ENCODE data around the gene SAMD9. TPM values are rescaled to one million over a fixed set of nuclear protein-coding genes. Genes with fewer than 3 reads are reported as not detected.

SAMD9 gene
- total RNA-seq (42.4 TPM), polyA plus RNA-seq (10 to 100 TPM; 27.6 to 34.4 (median 29.0) TPM)

DNA sequence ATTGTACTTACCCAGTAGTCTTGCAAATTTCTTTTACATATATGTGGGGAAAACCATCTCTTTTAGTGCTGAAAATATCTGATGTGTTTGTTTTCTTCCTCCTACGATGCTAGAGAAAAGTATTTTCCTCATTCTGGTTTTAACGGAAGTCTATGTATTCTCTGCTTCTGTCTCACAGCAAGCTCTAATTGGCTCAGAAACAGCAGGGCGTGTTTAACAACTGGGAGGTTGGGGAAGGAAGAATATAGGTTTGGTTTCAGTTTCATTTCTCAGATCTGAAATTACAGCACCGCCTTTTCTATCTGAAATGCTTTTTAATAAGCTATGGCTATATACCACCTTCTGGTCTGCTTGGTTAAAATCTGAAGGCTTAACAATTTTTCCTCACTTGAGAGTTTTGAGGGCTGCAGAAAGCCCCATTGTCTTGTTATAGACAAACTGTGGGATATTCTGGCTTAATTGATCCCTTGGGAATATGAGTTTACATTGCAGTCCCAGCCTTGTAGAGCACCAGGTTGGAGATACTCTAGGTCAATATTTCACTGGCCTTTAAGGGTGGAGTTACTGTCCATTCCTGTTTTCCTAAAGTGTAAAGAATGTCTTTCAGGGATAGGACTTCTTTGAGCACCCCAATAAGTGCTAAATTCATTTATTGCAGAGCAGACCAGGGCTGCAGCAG, at the start of gene SAMD9:
Gene SAMD9 (minus strand): TSS at position 128 of the 679 bp plus-strand sequence. CDS start 11,882 bp downstream, outside the sequence.
- H3K4me1 ChIP-seq (ENCODE audit: control insufficient read depth, insufficient read depth, low read length, poor library complexity, severe bottlenecking), result peaks cover 39% of the 10 kb centered on the region
- peak; percentile 56 to 92 (median 81) for DNase-seq
- ATAC-seq (ENCODE audit: low read depth in 2 of 2), result peak; percentile 98
- H3K27me3 ChIP-seq (ENCODE audit: control insufficient read depth, insufficient read depth, low read length), result no peaks in the 10 kb centered on the region
- H3K27ac Mint-ChIP-seq, result peak within 1 kb of the TSS; percentile 89 to 98 (median 95)
- peaks cover 44% of the 10 kb centered on the region for H3K36me3 Mint-ChIP-seq
- H3K27me3 Mint-ChIP-seq, result no peaks in the 10 kb centered on the region
- H3K9me3 Mint-ChIP-seq, result peaks cover 0 to 25% (median 16%) of the 10 kb centered on the region in 7 donors
- H3K36me3 ChIP-seq (ENCODE audit: control insufficient read depth, insufficient read depth, low read length), result peaks cover 20% of the 10 kb centered on the region
- peak within 1 kb of the TSS; percentile 87 to 91 (median 89) for H3K4me3 Mint-ChIP-seq
- H3K27ac ChIP-seq (ENCODE audit: insufficient read depth, low read length, poor library complexity, severe bottlenecking), result peak within 1 kb of the TSS; percentile 89
- H3K4me1 Mint-ChIP-seq, result peaks cover 36 to 56% (median 43%) of the 10 kb centered on the region in 4 donors
- peak within 1 kb of the TSS; percentile 97 for H3K4me3 ChIP-seq (ENCODE audit: low read depth, low read length)
- H3K9me3 ChIP-seq (ENCODE audit: control insufficient read depth in 2 of 2, low read length in 2 of 2), result peaks cover 0 to 5% of the 10 kb centered on the region in 2 experiments

DNA sequence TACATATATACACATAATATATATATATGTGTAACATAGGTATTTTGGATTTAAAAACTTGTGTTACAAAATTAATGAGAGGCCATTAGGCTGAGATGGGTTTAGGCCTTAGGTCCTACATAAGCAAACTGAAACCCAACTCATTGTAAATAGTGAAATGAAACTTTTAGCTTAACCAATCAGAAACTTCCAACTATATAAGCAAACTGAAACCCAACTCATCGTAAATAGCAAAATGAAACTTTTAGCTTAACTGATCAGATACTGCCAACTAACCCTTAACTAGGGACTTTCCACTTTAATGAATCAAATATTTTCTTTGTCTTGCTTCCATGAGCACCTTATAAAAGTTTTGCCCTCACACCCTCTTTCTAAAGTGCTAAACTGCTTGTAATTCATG, 47.7 kb upstream of the SAMD9 start:
- ATAC-seq (ENCODE audit: low read depth in 2 of 2), result peak; percentile 89
- Mint-ChIP-seq H3K4me1 (peaks cover 7 to 23% (median 14%) of the 10 kb centered on the region in 4 donors), H3K9me3 (peaks cover 0 to 29% (median 7%) of the 10 kb centered on the region in 7 donors), H3K36me3 (no peaks in the 10 kb centered on the region), H3K27me3 (no peaks in the 10 kb centered on the region), H3K4me3 (peak overlapping the region in 3 of 4 donors; percentile 4 to 33 (median 33)), H3K27ac (peak overlapping the region; percentile 55 to 79 (median 63))
- H3K9me3 ChIP-seq (ENCODE audit: control insufficient read depth in 2 of 2, low read length in 2 of 2), result peaks cover 6 to 9% of the 10 kb centered on the region in 2 experiments
- peak overlapping the region; percentile 70 for H3K4me3 ChIP-seq (ENCODE audit: low read depth, low read length)
- peak in 2 of 3 donors; percentile 51 to 82 for DNase-seq
- H3K27me3 ChIP-seq (ENCODE audit: control insufficient read depth, insufficient read depth, low read length), result no peaks in the 10 kb centered on the region
- H3K27ac ChIP-seq (ENCODE audit: insufficient read depth, low read length, poor library complexity, severe bottlenecking), result peak overlapping the region; percentile 77
- H3K4me1 ChIP-seq (ENCODE audit: control insufficient read depth, insufficient read depth, low read length, poor library complexity, severe bottlenecking), result no peaks in the 10 kb centered on the region
- no peaks in the 10 kb centered on the region for H3K36me3 ChIP-seq (ENCODE audit: control insufficient read depth, insufficient read depth, low read length)

DNA sequence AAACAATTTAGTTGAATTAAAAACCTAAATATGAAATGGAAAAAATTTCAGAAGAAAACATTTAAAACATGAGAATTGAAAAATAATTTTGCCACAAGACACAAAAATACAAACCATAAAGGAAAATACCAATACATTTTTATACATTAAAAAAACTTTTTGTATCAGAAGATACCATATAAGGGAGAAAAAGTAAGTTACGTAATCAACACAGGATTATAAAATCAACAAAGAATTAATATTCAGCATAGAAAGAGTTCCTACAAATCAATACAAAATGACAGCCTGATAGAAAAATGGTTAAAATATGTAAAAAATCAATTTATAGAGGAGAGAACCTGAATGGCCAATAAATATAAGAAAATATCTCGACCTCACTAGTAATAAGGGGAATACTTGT, 47.0 kb upstream of the SAMD9 start:
- H3K27ac Mint-ChIP-seq, result peak overlapping the region; percentile 55 to 79 (median 60)
- Histone ChIP-seq H3K9me3 (ENCODE audit: control insufficient read depth in 2 of 2, low read length in 2 of 2) (peaks cover 6 to 9% of the 10 kb centered on the region in 2 experiments), H3K27me3 (ENCODE audit: control insufficient read depth, insufficient read depth, low read length) (no peaks in the 10 kb centered on the region), H3K4me3 (ENCODE audit: low read depth, low read length) (peak overlapping the region; percentile 70), H3K36me3 (ENCODE audit: control insufficient read depth, insufficient read depth, low read length) (no peaks in the 10 kb centered on the region), H3K4me1 (ENCODE audit: control insufficient read depth, insufficient read depth, low read length, poor library complexity, severe bottlenecking) (no peaks in the 10 kb centered on the region), H3K27ac (ENCODE audit: insufficient read depth, low read length, poor library complexity, severe bottlenecking) (peak overlapping the region; percentile 77)
- peak overlapping the region in 1 of 4 donors; percentile 79 for H3K4me3 Mint-ChIP-seq
- H3K27me3 Mint-ChIP-seq, result no peaks in the 10 kb centered on the region
- DNase-seq (no peak), ATAC-seq (ENCODE audit: low read depth in 2 of 2) (no peak)
- peaks cover 0 to 29% (median 7%) of the 10 kb centered on the region in 7 donors for H3K9me3 Mint-ChIP-seq
- H3K36me3 Mint-ChIP-seq, result no peaks in the 10 kb centered on the region
- peaks cover 7 to 23% (median 14%) of the 10 kb centered on the region in 4 donors for H3K4me1 Mint-ChIP-seq

GRCh38 chr7:93161181-93161762, 43.5 kb upstream of the SAMD9 start:
- H3K27ac Mint-ChIP-seq, result no peak overlapping the region
- H3K27ac ChIP-seq (ENCODE audit: insufficient read depth, low read length, poor library complexity, severe bottlenecking), result no peak overlapping the region
- no peak overlapping the region for H3K4me3 Mint-ChIP-seq
- ATAC-seq (ENCODE audit: low read depth in 2 of 2) (no peak), DNase-seq (no peak)
- H3K4me1 Mint-ChIP-seq, result peaks cover 5 to 16% (median 13%) of the 10 kb centered on the region in 4 donors
- no peaks in the 10 kb centered on the region for H3K36me3 Mint-ChIP-seq
- no peaks in the 10 kb centered on the region for H3K27me3 ChIP-seq (ENCODE audit: control insufficient read depth, insufficient read depth, low read length)
- H3K4me1 ChIP-seq (ENCODE audit: control insufficient read depth, insufficient read depth, low read length, poor library complexity, severe bottlenecking), result no peaks in the 10 kb centered on the region
- no peaks in the 10 kb centered on the region for H3K36me3 ChIP-seq (ENCODE audit: control insufficient read depth, insufficient read depth, low read length)
- no peaks in the 10 kb centered on the region for H3K27me3 Mint-ChIP-seq
- H3K4me3 ChIP-seq (ENCODE audit: low read depth, low read length), result no peak overlapping the region
- H3K9me3 ChIP-seq (ENCODE audit: control insufficient read depth in 2 of 2, low read length in 2 of 2), result peaks cover 5 to 6% of the 10 kb centered on the region in 2 experiments
- peaks cover 0 to 13% (median 3%) of the 10 kb centered on the region in 7 donors for H3K9me3 Mint-ChIP-seq

GRCh38 chr7:93160410-93160809, 42.6 kb upstream of the SAMD9 start:
- Mint-ChIP-seq H3K27ac (no peak overlapping the region), H3K4me3 (no peak overlapping the region)

DNA sequence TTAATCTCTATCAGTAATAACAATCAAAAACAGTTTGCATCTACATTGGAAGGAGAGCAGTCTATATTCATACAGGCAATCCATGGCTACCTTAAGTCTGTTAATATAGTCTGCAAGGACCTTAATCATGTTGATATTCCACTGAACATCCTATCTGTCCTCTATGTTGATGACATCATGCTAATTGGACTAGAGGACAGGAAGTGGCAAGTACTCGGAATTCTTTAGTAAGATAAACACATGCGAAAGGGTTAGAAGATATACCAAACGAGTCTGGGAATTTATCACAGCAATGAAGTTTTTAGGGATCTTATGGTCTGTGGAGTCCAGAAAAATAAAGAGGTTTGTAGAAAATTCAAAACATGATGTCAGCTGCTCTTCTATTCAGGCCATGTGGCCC, 41.7 kb upstream of the SAMD9 start:
- no peaks in the 10 kb centered on the region for H3K27me3 ChIP-seq (ENCODE audit: control insufficient read depth, insufficient read depth, low read length)
- H3K9me3 Mint-ChIP-seq, result peaks cover 0 to 13% (median 3%) of the 10 kb centered on the region in 7 donors
- H3K27me3 Mint-ChIP-seq, result no peaks in the 10 kb centered on the region
- H3K4me1 Mint-ChIP-seq, result no peaks in the 10 kb centered on the region
- no peak overlapping the region for H3K4me3 ChIP-seq (ENCODE audit: low read depth, low read length)
- no peak overlapping the region for H3K27ac ChIP-seq (ENCODE audit: insufficient read depth, low read length, poor library complexity, severe bottlenecking)
- no peak for ATAC-seq (ENCODE audit: low read depth in 2 of 2)
- no peaks in the 10 kb centered on the region for H3K4me1 ChIP-seq (ENCODE audit: control insufficient read depth, insufficient read depth, low read length, poor library complexity, severe bottlenecking)
- H3K36me3 Mint-ChIP-seq, result no peaks in the 10 kb centered on the region
- H3K36me3 ChIP-seq (ENCODE audit: control insufficient read depth, insufficient read depth, low read length), result no peaks in the 10 kb centered on the region
- no peak overlapping the region for H3K27ac Mint-ChIP-seq
- peaks cover 5 to 6% of the 10 kb centered on the region in 2 experiments for H3K9me3 ChIP-seq (ENCODE audit: control insufficient read depth in 2 of 2, low read length in 2 of 2)
- H3K4me3 Mint-ChIP-seq, result no peak overlapping the region
- DNase-seq, result no peak

More at GRCh38 chr7:93160410-93160809, 42.6 kb upstream of the SAMD9 start:
- Mint-ChIP-seq H3K36me3 (no peaks in the 10 kb centered on the region), H3K4me1 (peaks cover 0 to 8% (median 5%) of the 10 kb centered on the region in 4 donors), H3K9me3 (peaks cover 0 to 13% (median 3%) of the 10 kb centered on the region in 7 donors), H3K27me3 (no peaks in the 10 kb centered on the region)
- Histone ChIP-seq H3K4me3 (ENCODE audit: low read depth, low read length) (no peak overlapping the region), H3K27me3 (ENCODE audit: control insufficient read depth, insufficient read depth, low read length) (no peaks in the 10 kb centered on the region), H3K36me3 (ENCODE audit: control insufficient read depth, insufficient read depth, low read length) (no peaks in the 10 kb centered on the region), H3K27ac (ENCODE audit: insufficient read depth, low read length, poor library complexity, severe bottlenecking) (no peak overlapping the region), H3K9me3 (ENCODE audit: control insufficient read depth in 2 of 2, low read length in 2 of 2) (peaks cover 5 to 6% of the 10 kb centered on the region in 2 experiments), H3K4me1 (ENCODE audit: control insufficient read depth, insufficient read depth, low read length, poor library complexity, severe bottlenecking) (no peaks in the 10 kb centered on the region)
- no peak for DNase-seq
- no peak for ATAC-seq (ENCODE audit: low read depth in 2 of 2)

GRCh38 chr7:93156884-93157283, 39.1 kb upstream of the SAMD9 start:
- no peaks in the 10 kb centered on the region for H3K36me3 Mint-ChIP-seq
- no peak overlapping the region for H3K27ac Mint-ChIP-seq
- no peaks in the 10 kb centered on the region for H3K27me3 Mint-ChIP-seq

More at GRCh38 chr7:93156884-93157283, 39.1 kb upstream of the SAMD9 start:
- Histone ChIP-seq H3K27ac (ENCODE audit: insufficient read depth, low read length, poor library complexity, severe bottlenecking) (no peak overlapping the region), H3K4me3 (ENCODE audit: low read depth, low read length) (no peak overlapping the region), H3K36me3 (ENCODE audit: control insufficient read depth, insufficient read depth, low read length) (no peaks in the 10 kb centered on the region), H3K9me3 (ENCODE audit: control insufficient read depth in 2 of 2, low read length in 2 of 2) (peaks cover 0 to 4% of the 10 kb centered on the region in 2 experiments), H3K27me3 (ENCODE audit: control insufficient read depth, insufficient read depth, low read length) (no peaks in the 10 kb centered on the region), H3K4me1 (ENCODE audit: control insufficient read depth, insufficient read depth, low read length, poor library complexity, severe bottlenecking) (no peaks in the 10 kb centered on the region)
- Mint-ChIP-seq H3K9me3 (peaks cover 0 to 8% (median 2%) of the 10 kb centered on the region in 7 donors), H3K4me3 (no peak overlapping the region), H3K4me1 (no peaks in the 10 kb centered on the region)
- no peak for ATAC-seq (ENCODE audit: low read depth in 2 of 2)
- DNase-seq, result no peak
